ENCODE data around the gene KANTR. TPM values are rescaled to one million over a fixed set of nuclear protein-coding genes. Genes with fewer than 3 reads are reported as not detected.

Gene KANTR
- polyA plus RNA-seq, 3 donors: 0.32 to 4.3 (median 0.44) TPM

DNA sequence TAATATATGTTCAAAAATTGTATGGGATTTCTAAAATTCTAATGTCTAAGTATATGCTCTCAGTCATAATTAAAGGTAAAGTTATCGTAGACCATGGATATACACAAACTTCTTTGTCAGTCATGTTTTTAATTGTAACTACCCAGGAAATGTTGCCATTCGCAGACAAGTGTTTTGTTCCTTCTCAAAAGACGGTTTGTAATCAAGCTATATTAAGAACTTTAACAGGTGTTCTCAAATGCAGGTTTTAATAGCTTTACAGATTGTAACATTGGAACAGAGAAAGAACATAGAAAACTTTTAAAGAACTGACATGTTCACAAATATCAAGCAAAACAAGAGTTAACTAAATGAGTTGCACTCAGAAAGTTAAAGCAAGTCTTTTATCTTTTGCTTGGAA, 72.2 kb downstream of the KANTR start:
- H3K4me2 ChIP-seq (replicated peaks; ENCODE audit: extremely low read depth, low read length, poor library complexity, severe bottlenecking): no peak overlapping the region
- H3K36me3 Mint-ChIP-seq: peaks cover 0 to 2% of the 10 kb centered on the region in 2 donors
- intact Hi-C loops (cut with micrococcal nuclease): no loop called here

DNA sequence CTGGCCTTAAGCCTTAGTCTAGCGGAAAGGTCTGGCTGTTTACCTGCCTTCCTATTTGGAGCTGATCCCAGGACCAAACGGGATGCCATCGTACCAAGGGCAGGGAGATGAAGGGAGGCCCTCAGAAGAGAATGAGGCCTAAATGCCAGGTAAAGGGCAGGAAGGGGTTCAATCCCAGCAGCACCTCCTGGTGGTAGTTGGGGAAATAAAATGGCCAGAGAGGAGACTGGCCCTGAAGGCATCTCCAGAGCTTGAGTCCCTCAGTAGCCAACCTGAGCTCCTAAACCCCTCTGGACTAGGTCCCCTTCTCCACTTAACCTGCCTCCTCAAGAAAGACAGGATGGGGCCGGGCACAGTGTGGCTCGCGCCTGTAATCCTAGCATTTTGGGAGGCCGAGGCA, 77.4 kb downstream of the KANTR start:
- 100% methylated on average over 1 of the region's 7 CpGs for WGBS (ENCODE audit: insufficient coverage)
- Mint-ChIP-seq H3K27me3 (ENCODE audit: low read depth in 3 of 3) (peaks cover 0 to 2% (median 0%) of the 10 kb centered on the region in 3 donors), H3K4me1 (no peaks in the 10 kb centered on the region), H3K36me3 (peaks cover 2 to 7% of the 10 kb centered on the region in 2 donors), H3K27ac (no peak overlapping the region), H3K4me3 (no peak overlapping the region), H3K9me3 (peaks cover 4 to 23% (median 12%) of the 10 kb centered on the region in 7 donors)
- Histone ChIP-seq H3K4me2 (replicated peaks; ENCODE audit: extremely low read depth, low read length, poor library complexity, severe bottlenecking) (no peak overlapping the region), H3K4me1 (ENCODE audit: control insufficient read depth in 1 of 2, insufficient read depth in 2 of 2, low read length in 2 of 2) (no peaks in the 10 kb centered on the region), H3K36me3 (replicated peaks in 1 of 2; ENCODE audit: control insufficient read depth in 1 of 2, insufficient read depth in 2 of 2, low read length in 2 of 2) (no peaks in the 10 kb centered on the region), H3K9me3 (replicated peaks in 1 of 2; ENCODE audit: control insufficient read depth in 1 of 2, insufficient read depth in 1 of 2, low read length in 2 of 2) (peaks cover 8 to 11% of the 10 kb centered on the region in 2 donors), H4K20me1 (ENCODE audit: insufficient read depth, low read length) (no peaks in the 10 kb centered on the region), H3K9ac (ENCODE audit: insufficient read depth, low read length, poor library complexity, severe bottlenecking) (no peak overlapping the region), H3K27me3 (ENCODE audit: control insufficient read depth in 2 of 2, insufficient read depth in 2 of 2, low read length in 2 of 2) (no peaks in the 10 kb centered on the region), H3K4me3 (replicated peaks in 1 of 3; ENCODE audit: low read depth in 2 of 3, low read length in 3 of 3) (no peak overlapping the region), H2AFZ (ENCODE audit: insufficient read depth, low read depth, low read length, poor library complexity, severe bottlenecking) (no peak overlapping the region), H3K79me2 (ENCODE audit: insufficient read depth, low read length) (no peaks in the 10 kb centered on the region), H3K27ac (ENCODE audit: low read depth in 1 of 2, low read length in 2 of 2) (no peak overlapping the region)
- DNase-seq: no peak
- intact Hi-C loops (cut with micrococcal nuclease): no loop called here
- TF ChIP-seq, protein P1, sequence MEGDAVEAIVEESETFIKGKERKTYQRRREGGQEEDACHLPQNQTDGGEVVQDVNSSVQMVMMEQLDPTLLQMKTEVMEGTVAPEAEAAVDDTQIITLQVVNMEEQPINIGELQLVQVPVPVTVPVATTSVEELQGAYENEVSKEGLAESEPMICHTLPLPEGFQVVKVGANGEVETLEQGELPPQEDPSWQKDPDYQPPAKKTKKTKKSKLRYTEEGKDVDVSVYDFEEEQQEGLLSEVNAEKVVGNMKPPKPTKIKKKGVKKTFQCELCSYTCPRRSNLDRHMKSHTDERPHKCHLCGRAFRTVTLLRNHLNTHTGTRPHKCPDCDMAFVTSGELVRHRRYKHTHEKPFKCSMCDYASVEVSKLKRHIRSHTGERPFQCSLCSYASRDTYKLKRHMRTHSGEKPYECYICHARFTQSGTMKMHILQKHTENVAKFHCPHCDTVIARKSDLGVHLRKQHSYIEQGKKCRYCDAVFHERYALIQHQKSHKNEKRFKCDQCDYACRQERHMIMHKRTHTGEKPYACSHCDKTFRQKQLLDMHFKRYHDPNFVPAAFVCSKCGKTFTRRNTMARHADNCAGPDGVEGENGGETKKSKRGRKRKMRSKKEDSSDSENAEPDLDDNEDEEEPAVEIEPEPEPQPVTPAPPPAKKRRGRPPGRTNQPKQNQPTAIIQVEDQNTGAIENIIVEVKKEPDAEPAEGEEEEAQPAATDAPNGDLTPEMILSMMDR (IDR thresholded peaks at IDR 0.05): no peak

More for the DNA sequence above, 72.2 kb downstream of the KANTR start:
- Histone ChIP-seq H2AFZ (ENCODE audit: insufficient read depth, low read depth, low read length, poor library complexity, severe bottlenecking) (no peak overlapping the region), H4K20me1 (ENCODE audit: insufficient read depth, low read length) (no peaks in the 10 kb centered on the region), H3K27ac (ENCODE audit: low read depth in 1 of 2, low read length in 2 of 2) (no peak overlapping the region), H3K9ac (ENCODE audit: insufficient read depth, low read length, poor library complexity, severe bottlenecking) (no peak overlapping the region), H3K27me3 (ENCODE audit: control insufficient read depth in 2 of 2, insufficient read depth in 2 of 2, low read length in 2 of 2) (peaks cover 0 to 4% of the 10 kb centered on the region in 2 donors), H3K4me1 (ENCODE audit: control insufficient read depth in 1 of 2, insufficient read depth in 2 of 2, low read length in 2 of 2) (no peaks in the 10 kb centered on the region), H3K36me3 (replicated peaks in 1 of 2; ENCODE audit: control insufficient read depth in 1 of 2, insufficient read depth in 2 of 2, low read length in 2 of 2) (no peaks in the 10 kb centered on the region), H3K4me3 (replicated peaks in 1 of 3; ENCODE audit: low read depth in 2 of 3, low read length in 3 of 3) (no peak overlapping the region), H3K79me2 (ENCODE audit: insufficient read depth, low read length) (no peaks in the 10 kb centered on the region), H3K9me3 (replicated peaks in 1 of 2; ENCODE audit: control insufficient read depth in 1 of 2, insufficient read depth in 1 of 2, low read length in 2 of 2) (no peaks in the 10 kb centered on the region)
- TF ChIP-seq, protein P1 (IDR thresholded peaks at IDR 0.05): no peak
- Mint-ChIP-seq H3K27ac (no peak overlapping the region), H3K4me3 (no peak overlapping the region), H3K27me3 (ENCODE audit: low read depth in 3 of 3) (peaks cover 0 to 16% (median 0%) of the 10 kb centered on the region in 3 donors), H3K9me3 (peaks cover 0 to 1% (median 0%) of the 10 kb centered on the region in 7 donors), H3K4me1 (no peaks in the 10 kb centered on the region)
- no peak for DNase-seq
- no CpG with 5 or more reads among the region's 3 CpGs for WGBS (ENCODE audit: insufficient coverage)

Small RNA genes lying within 50 kb of the gene (small RNA-seq; reads per million reads assigned to genes)
- gene AL139396.1 (ENCODE audit: insufficient read length, low read depth) (not detected), gene AL591212.2 (ENCODE audit: insufficient read length, low read depth) (not detected)

Other genes starting within 250 kb of the KANTR start
- gene XAGE3, start 226.1 kb upstream of the KANTR start, polyA plus RNA-seq: not detected
- gene FAM156B, start 196.8 kb upstream of the KANTR start, polyA plus RNA-seq: 100 to 1,000 TPM in 1 of 3 donors, 10 to 100 TPM in 1, 1 to 10 TPM in 1; 9.4 to 150 (median 10.9) TPM
- 10 to 100 TPM in 1 of 3 donors, 1 to 10 TPM in 2; 3.4 to 92.6 (median 5.6) TPM for gene FAM156A, start 135.6 kb upstream of the KANTR start, polyA plus RNA-seq
- under 1 TPM in 1 of 3 donors, not detected in 2; 0.43 TPM for gene GPR173, start 45.4 kb upstream of the KANTR start, polyA plus RNA-seq
- gene TSPYL2, start 11.8 kb upstream of the KANTR start, polyA plus RNA-seq: 10 to 100 TPM in 1 of 3 donors, under 1 TPM in 2; 0.33 to 29.4 (median 0.40) TPM
- 10 to 100 TPM; 13.3 to 93.6 (median 16.7) TPM for gene KDM5C, start 131.1 kb downstream of the KANTR start, polyA plus RNA-seq
- 10 to 100 TPM in 1 of 3 donors, 1 to 10 TPM in 2; 6.5 to 31.2 (median 6.9) TPM for gene IQSEC2, start 187.4 kb downstream of the KANTR start, polyA plus RNA-seq